ENCODE results near the gene KIF26A. TPM values are rescaled to one million over a fixed set of nuclear protein-coding genes. Genes with fewer than 3 reads are reported as not detected.
A peak's percentile ranks its signal among the peaks of the same experiment; 100 is the strongest.

The KIF26A gene
- total RNA-seq, 1 donor from 2014 or later = 20.0 TPM

DNA sequence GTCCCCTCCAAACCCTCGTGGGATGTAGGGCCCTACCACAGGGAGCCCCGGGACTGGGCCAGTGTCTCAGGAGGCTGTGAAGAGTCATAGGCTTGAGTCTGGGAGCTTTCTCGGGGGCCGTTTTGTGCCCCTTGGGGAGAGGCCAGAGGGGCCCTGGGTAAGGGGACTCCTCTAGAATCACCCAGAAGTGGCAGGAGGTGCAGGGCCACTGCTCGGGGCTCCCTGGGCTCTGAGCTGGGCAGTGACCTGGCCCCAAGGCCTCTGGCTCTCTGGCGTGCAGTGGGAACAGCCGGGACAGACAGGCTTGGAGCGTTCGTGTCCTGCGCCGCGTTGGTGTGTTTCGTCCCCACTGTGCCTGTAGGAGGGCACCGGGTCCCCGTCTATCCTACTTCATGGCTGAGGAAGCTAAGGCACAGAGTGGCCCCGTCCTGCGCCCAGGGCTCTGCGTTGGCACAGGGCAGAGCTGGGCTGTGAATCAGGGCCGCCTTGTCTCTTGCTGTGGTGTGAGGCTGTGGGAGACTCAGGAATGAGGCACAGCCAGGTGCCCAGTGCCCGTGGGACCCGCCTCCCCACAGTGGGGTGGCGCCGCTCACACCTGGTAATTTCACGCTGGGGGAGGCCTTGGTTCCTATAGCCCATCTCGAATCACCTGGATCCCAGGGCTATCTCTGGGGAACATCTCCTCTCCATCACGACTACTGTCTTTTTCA is 23.8 kb upstream of the KIF26A start:
- Mint-ChIP-seq H3K9me3 (no peaks in the 10 kb centered on the region), H3K36me3 (no peaks in the 10 kb centered on the region), H3K4me1 (peaks cover 10% of the 10 kb centered on the region), H3K27me3 (ENCODE audit: low read depth) (peaks cover 43% of the 10 kb centered on the region), H3K27ac (no peak overlapping the region), H3K4me3 (no peak overlapping the region)
- TF ChIP-seq, protein P1, sequence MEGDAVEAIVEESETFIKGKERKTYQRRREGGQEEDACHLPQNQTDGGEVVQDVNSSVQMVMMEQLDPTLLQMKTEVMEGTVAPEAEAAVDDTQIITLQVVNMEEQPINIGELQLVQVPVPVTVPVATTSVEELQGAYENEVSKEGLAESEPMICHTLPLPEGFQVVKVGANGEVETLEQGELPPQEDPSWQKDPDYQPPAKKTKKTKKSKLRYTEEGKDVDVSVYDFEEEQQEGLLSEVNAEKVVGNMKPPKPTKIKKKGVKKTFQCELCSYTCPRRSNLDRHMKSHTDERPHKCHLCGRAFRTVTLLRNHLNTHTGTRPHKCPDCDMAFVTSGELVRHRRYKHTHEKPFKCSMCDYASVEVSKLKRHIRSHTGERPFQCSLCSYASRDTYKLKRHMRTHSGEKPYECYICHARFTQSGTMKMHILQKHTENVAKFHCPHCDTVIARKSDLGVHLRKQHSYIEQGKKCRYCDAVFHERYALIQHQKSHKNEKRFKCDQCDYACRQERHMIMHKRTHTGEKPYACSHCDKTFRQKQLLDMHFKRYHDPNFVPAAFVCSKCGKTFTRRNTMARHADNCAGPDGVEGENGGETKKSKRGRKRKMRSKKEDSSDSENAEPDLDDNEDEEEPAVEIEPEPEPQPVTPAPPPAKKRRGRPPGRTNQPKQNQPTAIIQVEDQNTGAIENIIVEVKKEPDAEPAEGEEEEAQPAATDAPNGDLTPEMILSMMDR (IDR thresholded peaks at IDR 0.05; ENCODE audit: unreplicated experiment) = no peak
- peak; percentile 16 to 37 for DNase-seq (ENCODE audit: low spot score in 2 of 2, unreplicated experiment in 2 of 2)

DNA sequence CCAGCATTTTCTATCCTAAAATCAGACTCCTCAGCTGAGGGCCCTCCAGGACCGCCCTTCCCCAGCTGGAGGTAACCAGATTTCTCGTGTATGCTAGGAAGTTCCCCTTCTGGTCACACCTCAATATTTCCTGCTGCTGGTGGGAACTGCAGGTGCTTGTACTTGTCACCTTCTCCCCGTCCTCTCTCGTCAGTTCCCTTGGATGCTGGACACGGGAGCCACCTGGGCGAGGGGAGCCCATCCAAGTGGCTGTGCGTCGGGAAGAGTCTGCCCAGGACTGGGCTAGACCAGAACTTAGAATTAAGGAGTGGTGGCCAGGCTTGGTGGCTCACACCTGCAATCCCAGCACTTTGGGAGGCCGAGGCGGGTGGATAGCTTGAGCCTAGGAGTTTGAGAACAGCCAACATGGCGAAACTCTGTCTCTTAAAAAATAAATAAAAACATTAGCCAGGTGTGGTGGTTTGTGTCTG is 23.2 kb upstream of the KIF26A start:
- TF ChIP-seq, protein P1 (IDR thresholded peaks at IDR 0.05; ENCODE audit: unreplicated experiment) = no peak
- peaks cover 13% of the 10 kb centered on the region for H3K4me1 Mint-ChIP-seq
- H3K9me3 Mint-ChIP-seq = no peaks in the 10 kb centered on the region
- H3K27me3 Mint-ChIP-seq (ENCODE audit: low read depth) = peaks cover 47% of the 10 kb centered on the region
- peak in 1 of 2 experiments; percentile 34 for DNase-seq (ENCODE audit: low spot score in 2 of 2, unreplicated experiment in 2 of 2)
- H3K4me3 Mint-ChIP-seq = peak overlapping the region; percentile 61
- H3K27ac Mint-ChIP-seq = peak overlapping the region; percentile 59
- H3K36me3 Mint-ChIP-seq = no peaks in the 10 kb centered on the region

DNA sequence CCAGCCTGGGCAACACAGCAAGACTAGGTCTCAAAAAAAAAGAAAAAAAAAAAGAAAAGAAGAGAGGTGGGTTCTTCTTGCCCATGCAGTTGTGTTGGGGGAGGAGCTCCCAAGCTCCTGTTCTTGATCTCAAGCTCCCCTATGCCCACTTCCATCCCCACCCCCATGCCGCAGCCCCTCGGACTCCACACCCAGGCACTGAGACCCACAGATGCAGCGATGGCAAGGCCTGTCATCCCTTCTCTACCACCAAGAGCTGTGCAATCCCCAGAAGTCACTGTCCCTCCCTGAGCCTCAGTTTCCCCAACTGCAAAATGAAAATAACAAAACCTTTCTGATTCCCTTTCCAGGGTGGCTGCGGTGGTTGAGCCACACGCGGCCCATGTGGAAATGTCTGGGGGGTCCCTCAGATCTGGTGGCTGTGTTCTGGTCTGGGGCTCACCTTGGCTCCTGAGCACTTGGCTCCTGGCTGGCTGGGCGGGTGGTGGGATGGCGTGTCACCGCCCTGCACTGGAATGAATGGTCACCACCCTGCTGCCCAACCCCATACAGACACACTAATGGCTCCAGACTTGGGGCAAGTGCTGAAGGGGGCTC is 22.6 kb upstream of the KIF26A start:
- H3K36me3 Mint-ChIP-seq = no peaks in the 10 kb centered on the region
- peaks cover 13% of the 10 kb centered on the region for H3K4me1 Mint-ChIP-seq
- peak overlapping the region; percentile 61 for H3K4me3 Mint-ChIP-seq
- no peaks in the 10 kb centered on the region for H3K9me3 Mint-ChIP-seq
- TF ChIP-seq, protein P1 (IDR thresholded peaks at IDR 0.05; ENCODE audit: unreplicated experiment) = no peak
- peaks cover 52% of the 10 kb centered on the region for H3K27me3 Mint-ChIP-seq (ENCODE audit: low read depth)
- no peak for DNase-seq (ENCODE audit: low spot score in 2 of 2, unreplicated experiment in 2 of 2)
- H3K27ac Mint-ChIP-seq = peak overlapping the region; percentile 59

DNA sequence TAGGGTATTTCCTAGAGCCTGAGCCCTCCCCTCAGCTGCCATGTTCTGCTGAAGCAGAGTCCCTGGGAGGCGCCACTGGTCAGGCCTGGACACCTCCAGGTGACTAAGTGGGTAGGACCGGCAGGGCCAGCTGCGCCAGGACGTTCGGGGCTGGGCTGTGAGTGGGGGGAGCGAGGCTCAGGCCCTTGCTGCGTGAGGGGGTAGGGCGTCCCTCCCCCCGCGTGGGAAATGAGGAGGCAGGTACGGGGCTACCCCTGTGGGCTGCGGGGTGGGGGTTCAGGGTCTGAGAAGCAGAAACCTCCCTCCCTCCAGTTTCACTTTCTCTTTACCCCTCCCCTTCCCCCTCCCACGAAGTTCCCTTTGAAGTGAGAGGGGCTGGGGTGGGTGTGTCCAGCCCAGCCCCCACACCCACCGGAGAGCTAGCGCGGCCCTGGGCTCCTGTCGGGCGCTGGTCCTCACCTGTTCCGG is 22.1 kb upstream of the KIF26A start:
- Mint-ChIP-seq H3K4me3 (peak overlapping the region; percentile 61), H3K27me3 (ENCODE audit: low read depth) (peaks cover 56% of the 10 kb centered on the region), H3K4me1 (peaks cover 10% of the 10 kb centered on the region), H3K9me3 (no peaks in the 10 kb centered on the region), H3K27ac (peak overlapping the region; percentile 59), H3K36me3 (no peaks in the 10 kb centered on the region)
- TF ChIP-seq, protein P1 (IDR thresholded peaks at IDR 0.05; ENCODE audit: unreplicated experiment) = no peak
- DNase-seq (ENCODE audit: low spot score in 2 of 2, unreplicated experiment in 2 of 2) = peak in 1 of 2 experiments; percentile 50

DNA sequence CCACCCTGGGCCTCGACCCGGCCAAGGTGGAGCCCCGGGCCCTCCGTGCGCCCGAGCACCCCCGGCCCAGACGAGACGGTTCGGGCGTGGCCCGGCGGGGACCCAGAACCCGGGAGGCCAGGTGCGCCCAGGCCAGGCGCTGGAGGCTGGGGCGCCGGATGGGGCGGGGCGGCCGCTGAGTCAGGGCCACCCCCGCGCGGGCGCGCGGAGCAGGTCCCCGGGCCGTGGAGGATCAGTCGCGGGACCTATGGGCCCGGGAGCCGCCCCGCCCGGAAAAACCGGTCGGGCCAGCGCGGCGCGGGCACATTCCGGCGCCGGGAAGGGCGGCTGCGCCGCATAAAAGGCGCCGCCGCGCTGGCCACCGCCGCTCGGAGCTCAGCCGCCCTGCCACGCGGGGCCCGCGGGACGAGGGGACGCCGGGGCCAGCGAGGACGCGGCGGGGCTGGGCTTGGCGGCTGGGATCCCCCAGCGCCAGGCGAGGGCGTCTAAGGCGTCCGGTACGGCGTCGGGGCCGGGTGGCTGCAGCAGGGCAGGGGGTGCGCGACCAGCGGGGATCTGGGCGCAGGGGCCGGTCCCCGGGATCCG is 21.5 kb upstream of the KIF26A start:
- H3K9me3 Mint-ChIP-seq = no peaks in the 10 kb centered on the region
- TF ChIP-seq, protein P1 (IDR thresholded peaks at IDR 0.05; ENCODE audit: unreplicated experiment) = no peak
- H3K36me3 Mint-ChIP-seq = no peaks in the 10 kb centered on the region
- H3K27me3 Mint-ChIP-seq (ENCODE audit: low read depth) = peaks cover 58% of the 10 kb centered on the region
- peak overlapping the region; percentile 59 for H3K27ac Mint-ChIP-seq
- DNase-seq (ENCODE audit: low spot score in 2 of 2, unreplicated experiment in 2 of 2) = peak; percentile 45 to 75
- peaks cover 10% of the 10 kb centered on the region for H3K4me1 Mint-ChIP-seq
- H3K4me3 Mint-ChIP-seq = peak overlapping the region; percentile 62
